HG02870 (cell line): ENCODE results near the gene HK1.
"Not testable (repeated sequence)": the region's sequence is repeated elsewhere in the genome, so short reads cannot be mapped to it uniquely, and the experiment has no call there.

ENCODE experiments used
- ATAC-seq: cut with Tn5 transposase; IDR thresholded peaks from one replicate; pipeline ENCODE4 v1.9.1; 2021; ENCODE audit warnings: mild to moderate bottlenecking, moderate library complexity; ENCODE audit not compliant: unreplicated experiment

HK1 gene

GRCh38 chr10:69439813-69440506 is 161.7 kb downstream of the HK1 start:
- no peak for ATAC-seq

DNA sequence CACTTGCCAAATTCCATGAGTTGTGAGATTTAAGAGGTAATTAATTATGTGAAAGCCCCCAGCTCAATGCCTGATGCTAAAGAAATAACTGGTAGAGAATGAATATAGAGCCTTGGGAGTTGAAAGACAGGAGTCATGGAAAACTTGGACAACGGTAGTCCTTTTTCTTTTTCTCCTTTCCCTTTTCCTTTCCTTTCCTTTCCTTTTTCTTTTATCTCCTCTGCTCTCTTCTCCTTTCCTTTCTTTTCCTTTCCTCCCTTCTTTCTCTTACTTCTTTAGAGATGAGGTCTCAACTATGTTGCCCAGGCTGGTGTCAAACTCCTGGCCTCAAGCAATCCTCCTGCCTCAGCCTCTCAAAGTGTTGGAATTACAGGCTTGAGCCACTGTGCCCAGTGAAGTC is 165.1 kb downstream of the HK1 start:
- no peak for ATAC-seq

- no peak for ATAC-seq
These were observed 166.7 kb downstream of the HK1 start for GRCh38 chr10:69445041-69445440.

GRCh38 chr10:69446229-69446628 is 167.9 kb downstream of the HK1 start:
- no peak for ATAC-seq

- no peak for ATAC-seq
These were observed 168.4 kb downstream of the HK1 start for GRCh38 chr10:69446650-69447151.

GRCh38 chr10:69449841-69450240 is 171.5 kb downstream of the HK1 start:
- no peak for ATAC-seq

DNA sequence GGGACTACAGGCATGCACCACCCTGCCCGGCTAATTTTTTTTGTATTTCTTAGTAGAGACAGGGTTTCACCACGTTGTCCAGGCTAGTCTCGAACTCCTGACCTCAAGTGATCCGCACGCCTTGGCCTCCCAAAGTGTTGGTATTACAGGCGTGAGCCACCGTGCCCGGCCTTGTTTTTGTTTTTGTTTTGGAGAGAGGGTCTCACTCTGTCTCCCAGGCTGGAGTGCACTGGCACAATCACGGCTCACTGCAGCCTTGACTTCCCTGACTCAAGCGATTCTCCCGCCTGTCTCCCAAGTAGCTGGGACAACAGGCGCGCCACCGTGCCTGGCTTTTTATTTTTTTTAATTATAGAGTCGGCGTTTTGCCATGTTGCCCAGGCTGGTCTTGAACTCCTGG is 172.1 kb downstream of the HK1 start:
- not testable (repeated sequence) for ATAC-seq

DNA sequence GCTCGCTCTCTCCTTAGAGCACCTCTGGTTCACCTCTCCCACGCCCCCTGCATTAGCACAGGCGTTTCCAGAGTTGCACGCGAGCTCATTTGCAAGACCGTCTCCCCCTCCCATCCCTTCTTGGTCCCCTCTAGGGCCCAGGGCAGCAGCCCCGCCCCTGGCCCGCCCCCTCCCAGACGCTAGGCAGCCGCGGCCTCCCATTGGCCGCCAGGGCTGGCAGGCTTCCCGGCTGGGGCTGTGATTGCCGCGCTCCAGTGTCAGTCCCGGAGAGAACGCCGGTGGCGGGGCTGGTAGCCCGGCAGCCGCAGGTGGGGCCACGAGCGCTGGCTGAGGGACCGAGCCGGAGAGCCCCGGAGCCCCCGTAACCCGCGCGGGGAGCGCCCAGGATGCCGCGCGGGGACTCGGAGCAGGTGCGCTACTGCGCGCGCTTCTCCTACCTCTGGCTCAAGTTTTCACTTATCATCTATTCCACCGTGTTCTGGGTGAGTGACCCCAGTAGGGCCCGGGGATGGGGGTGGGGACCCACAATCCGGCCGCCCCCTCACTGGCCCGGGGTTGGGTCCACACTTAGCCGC is 173.0 kb downstream of the HK1 start, which contains the start of gene TSPAN15:
TSS of gene TSPAN15 (plus strand) at position 257 of the 575 bp plus-strand sequence. CDS start at position 387, 130 bp downstream.
- ATAC-seq = peak; percentile 82
